Activated CD8-positive, alpha-beta memory T cell treated with anti-CD3 and anti-CD28 coated beads for 36 hours (primary cell): ENCODE data around the gene OR2J1. TPM values are rescaled to one million over a fixed set of nuclear protein-coding genes. Genes with fewer than 3 reads are reported as not detected.

Experiments
- total RNA-seq, 2 experiments: library from RNA; stranded (reverse); gene quantifications; one replicate each; pipeline ENCODE4 v1.2.3, GENCODE V29; 2021

OR2J1 gene
- total RNA-seq, 2 experiments from 2014 or later = not detected

Other genes starting within 250 kb of the OR2J1 start
- 10 to 100 TPM; 65.0 to 67.3 TPM for gene TRIM27, start 175.5 kb upstream of the OR2J1 start, total RNA-seq
- under 1 TPM; 0.61 to 0.65 TPM for gene ZNF311, start 94.2 kb upstream of the OR2J1 start, total RNA-seq
- gene OR2W1, start 54.3 kb upstream of the OR2J1 start, total RNA-seq = not detected
- not detected for gene OR2B3, start 12.2 kb upstream of the OR2J1 start, total RNA-seq
- not detected for gene OR2J3, start 8.6 kb downstream of the OR2J1 start, total RNA-seq
- not detected for gene OR2J2, start 71.4 kb downstream of the OR2J1 start, total RNA-seq
- gene OR14J1, start 202.2 kb downstream of the OR2J1 start, total RNA-seq = not detected